ENCODE results near the gene CCDC192. TPM values are rescaled to one million over a fixed set of nuclear protein-coding genes. Genes with fewer than 3 reads are reported as not detected.

CCDC192 gene
- total RNA-seq, 2 donors from 2014 or later: not detected

- peak in 1 of 2 donors; percentile 43 for ATAC-seq
Measured at GRCh38 chr5:127899214-127899610, 196.0 kb downstream of the CCDC192 start.

GRCh38 chr5:127906562-127907204 lies 203.5 kb downstream of the CCDC192 start:
- no peak overlapping the region for H3K27ac Mint-ChIP-seq
- ATAC-seq (no peak), DNase-seq (ENCODE audit: low spot score in 2 of 2) (no peak)
- H3K9me3 Mint-ChIP-seq: no peaks in the 10 kb centered on the region
- H3K36me3 Mint-ChIP-seq: no peaks in the 10 kb centered on the region

More at GRCh38 chr5:127899214-127899610, 196.0 kb downstream of the CCDC192 start:
- Mint-ChIP-seq H3K9me3 (no peaks in the 10 kb centered on the region), H3K27ac (no peak overlapping the region), H3K36me3 (no peaks in the 10 kb centered on the region)
- no peak for DNase-seq (ENCODE audit: low spot score in 2 of 2)

DNA sequence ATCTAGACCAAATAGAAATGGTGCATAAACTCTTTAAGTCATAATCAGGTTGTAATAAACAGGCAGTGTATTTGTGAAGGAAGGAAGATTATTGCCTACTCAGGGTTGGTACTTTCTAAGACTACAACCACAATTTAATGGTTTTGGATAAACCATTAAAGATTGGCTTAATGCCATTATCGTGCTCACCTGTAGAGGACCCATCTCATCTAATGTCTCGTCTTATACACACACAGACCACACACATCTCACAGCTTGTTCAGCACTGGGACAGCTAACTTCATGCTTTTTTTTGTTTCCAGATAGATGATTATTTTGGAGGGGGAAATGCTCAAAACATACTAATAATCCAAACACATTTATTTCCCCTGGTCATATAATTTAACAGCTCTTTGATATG lies 204.7 kb downstream of the CCDC192 start:
- Mint-ChIP-seq H3K27ac (no peak overlapping the region), H3K36me3 (no peaks in the 10 kb centered on the region), H3K9me3 (no peaks in the 10 kb centered on the region)
- DNase-seq (ENCODE audit: low spot score in 2 of 2): no peak
- ATAC-seq: no peak

- ATAC-seq (peak; percentile 49 to 75), DNase-seq (ENCODE audit: low spot score in 2 of 2) (no peak)
- H3K27ac Mint-ChIP-seq: no peak overlapping the region
Measured at GRCh38 chr5:127909066-127909465, 205.9 kb downstream of the CCDC192 start.

DNA sequence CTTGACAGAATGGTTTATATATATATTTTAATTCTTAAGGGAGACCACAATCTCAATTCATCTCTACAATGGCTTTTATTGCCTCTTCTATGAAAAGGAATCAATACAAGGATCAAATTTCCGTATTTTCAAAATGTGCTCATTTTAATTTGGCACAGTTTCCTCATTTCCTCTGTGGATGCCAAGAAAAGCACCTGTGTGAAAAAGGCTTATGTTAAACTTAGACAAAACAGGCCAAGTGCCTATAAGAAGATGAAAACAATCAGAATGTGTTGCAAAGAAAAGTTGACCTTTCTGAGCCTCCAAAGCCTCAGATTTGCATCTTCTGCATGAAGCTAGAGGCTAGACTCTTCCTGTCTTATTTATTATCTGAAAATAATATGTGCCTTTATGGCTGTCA lies 206.6 kb downstream of the CCDC192 start:
- H3K27ac Mint-ChIP-seq: no peak overlapping the region
- ATAC-seq: no peak
- DNase-seq (ENCODE audit: low spot score in 2 of 2): no peak
- no peaks in the 10 kb centered on the region for H3K9me3 Mint-ChIP-seq
- no peaks in the 10 kb centered on the region for H3K36me3 Mint-ChIP-seq

More at GRCh38 chr5:127909066-127909465, 205.9 kb downstream of the CCDC192 start:
- Mint-ChIP-seq H3K36me3 (no peaks in the 10 kb centered on the region), H3K9me3 (no peaks in the 10 kb centered on the region)

GRCh38 chr5:127910307-127910956 lies 207.2 kb downstream of the CCDC192 start:
- Mint-ChIP-seq H3K27ac (no peak overlapping the region), H3K9me3 (no peaks in the 10 kb centered on the region), H3K36me3 (no peaks in the 10 kb centered on the region)
- no peak for DNase-seq (ENCODE audit: low spot score in 2 of 2)
- no peak for ATAC-seq

- Mint-ChIP-seq H3K9me3 (no peaks in the 10 kb centered on the region), H3K27ac (no peak overlapping the region), H3K36me3 (no peaks in the 10 kb centered on the region)
- ATAC-seq (no peak), DNase-seq (ENCODE audit: low spot score in 2 of 2) (no peak)
Measured at GRCh38 chr5:127911619-127912018, 208.4 kb downstream of the CCDC192 start.

DNA sequence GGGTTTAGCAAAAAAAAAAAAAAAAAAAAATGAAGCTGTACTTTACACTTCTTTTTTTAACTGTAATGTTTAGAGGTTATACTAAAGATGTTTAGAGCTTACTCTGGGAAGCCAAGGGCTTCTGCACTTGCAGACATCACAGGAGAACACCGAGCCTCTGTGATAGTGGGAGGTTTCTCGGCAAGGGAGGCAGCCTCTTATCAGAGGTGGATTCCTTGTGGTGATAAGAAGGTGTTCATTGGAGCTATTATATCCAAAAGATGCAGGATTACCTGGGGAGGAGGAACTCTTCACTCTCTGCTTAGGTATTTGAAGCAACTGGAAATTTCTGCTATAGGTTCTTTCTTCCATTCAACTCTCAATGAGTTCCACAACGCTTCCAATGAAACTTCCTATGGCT lies 209.2 kb downstream of the CCDC192 start:
- no peak overlapping the region for H3K27ac Mint-ChIP-seq
- no peaks in the 10 kb centered on the region for H3K9me3 Mint-ChIP-seq
- no peak for ATAC-seq
- H3K36me3 Mint-ChIP-seq: no peaks in the 10 kb centered on the region
- no peak for DNase-seq (ENCODE audit: low spot score in 2 of 2)

- Mint-ChIP-seq H3K36me3 (no peaks in the 10 kb centered on the region), H3K27ac (peak overlapping the region; percentile 15 to 38), H3K9me3 (no peaks in the 10 kb centered on the region)
- no peak for DNase-seq (ENCODE audit: low spot score in 2 of 2)
- no peak for ATAC-seq
Measured at GRCh38 chr5:127916885-127917573, 213.8 kb downstream of the CCDC192 start.

DNA sequence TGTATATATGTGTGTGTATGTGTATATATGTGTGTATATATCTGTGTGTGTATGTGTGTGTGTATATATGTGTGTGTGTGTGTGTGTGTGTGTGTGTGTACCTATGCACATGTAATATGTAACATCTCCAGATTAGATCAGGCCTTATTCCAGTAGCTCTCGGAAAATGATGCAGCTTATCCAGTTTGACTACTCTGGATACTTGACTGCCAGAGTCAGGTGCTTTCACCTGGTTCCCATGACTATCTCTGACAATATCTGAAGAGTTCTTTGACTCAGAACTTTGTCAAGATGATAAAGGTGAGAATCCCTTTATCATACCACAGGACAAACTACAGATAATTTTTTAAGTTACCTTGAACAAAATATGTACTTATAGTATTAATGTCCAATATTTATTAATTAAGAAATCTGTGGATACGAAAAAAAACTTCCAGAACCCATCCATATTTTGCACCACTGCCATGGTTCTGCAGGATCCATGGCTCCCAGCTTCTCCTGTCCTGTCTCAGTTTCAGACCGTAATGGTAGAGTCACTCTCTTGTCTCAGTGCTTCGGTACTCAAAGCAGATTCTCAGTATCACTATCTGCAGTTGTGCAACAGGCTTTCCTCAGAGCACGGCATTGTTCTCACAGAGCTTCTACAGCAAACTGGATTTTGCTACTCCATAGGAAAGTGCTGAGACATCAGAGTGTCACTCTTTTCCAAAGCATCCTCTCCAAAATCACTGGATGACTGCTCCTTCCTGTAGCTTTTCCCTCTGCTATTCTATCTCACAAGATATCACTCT lies 216.0 kb downstream of the CCDC192 start:
- Mint-ChIP-seq H3K36me3 (no peaks in the 10 kb centered on the region), H3K9me3 (no peaks in the 10 kb centered on the region), H3K27ac (no peak overlapping the region)
- DNase-seq (ENCODE audit: low spot score in 2 of 2) (no peak), ATAC-seq (no peak)

DNA sequence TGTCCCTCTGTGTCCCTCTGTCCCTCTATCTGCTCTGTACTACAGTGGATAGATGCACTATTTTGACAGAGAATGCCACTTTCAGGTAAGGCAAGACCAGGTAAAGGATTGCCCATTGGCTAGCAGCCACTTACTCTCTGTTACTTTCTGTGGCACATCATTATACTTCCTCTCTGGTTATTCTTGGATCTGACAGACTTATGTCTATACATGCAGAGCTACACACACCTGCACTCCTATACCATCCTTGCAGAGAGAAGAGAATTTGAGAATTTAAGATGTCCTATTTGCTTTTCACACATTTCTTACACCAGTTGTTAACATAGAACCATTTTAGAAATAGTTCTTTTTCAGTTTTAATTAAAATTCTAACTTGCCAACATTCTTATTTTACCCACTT lies 216.6 kb downstream of the CCDC192 start:
- DNase-seq (ENCODE audit: low spot score in 2 of 2) (no peak), ATAC-seq (no peak)
- H3K36me3 Mint-ChIP-seq: no peaks in the 10 kb centered on the region
- H3K27ac Mint-ChIP-seq: no peak overlapping the region
- no peaks in the 10 kb centered on the region for H3K9me3 Mint-ChIP-seq

GRCh38 chr5:127920936-127921335 lies 217.7 kb downstream of the CCDC192 start:
- DNase-seq (ENCODE audit: low spot score in 2 of 2) (no peak), ATAC-seq (no peak)
- Mint-ChIP-seq H3K36me3 (no peaks in the 10 kb centered on the region), H3K9me3 (no peaks in the 10 kb centered on the region), H3K27ac (peak overlapping the region in 1 of 2 donors; percentile 27)

- H3K27ac Mint-ChIP-seq: no peak overlapping the region
- ATAC-seq: no peak
Measured at GRCh38 chr5:127922603-127923002, 219.4 kb downstream of the CCDC192 start.

DNA sequence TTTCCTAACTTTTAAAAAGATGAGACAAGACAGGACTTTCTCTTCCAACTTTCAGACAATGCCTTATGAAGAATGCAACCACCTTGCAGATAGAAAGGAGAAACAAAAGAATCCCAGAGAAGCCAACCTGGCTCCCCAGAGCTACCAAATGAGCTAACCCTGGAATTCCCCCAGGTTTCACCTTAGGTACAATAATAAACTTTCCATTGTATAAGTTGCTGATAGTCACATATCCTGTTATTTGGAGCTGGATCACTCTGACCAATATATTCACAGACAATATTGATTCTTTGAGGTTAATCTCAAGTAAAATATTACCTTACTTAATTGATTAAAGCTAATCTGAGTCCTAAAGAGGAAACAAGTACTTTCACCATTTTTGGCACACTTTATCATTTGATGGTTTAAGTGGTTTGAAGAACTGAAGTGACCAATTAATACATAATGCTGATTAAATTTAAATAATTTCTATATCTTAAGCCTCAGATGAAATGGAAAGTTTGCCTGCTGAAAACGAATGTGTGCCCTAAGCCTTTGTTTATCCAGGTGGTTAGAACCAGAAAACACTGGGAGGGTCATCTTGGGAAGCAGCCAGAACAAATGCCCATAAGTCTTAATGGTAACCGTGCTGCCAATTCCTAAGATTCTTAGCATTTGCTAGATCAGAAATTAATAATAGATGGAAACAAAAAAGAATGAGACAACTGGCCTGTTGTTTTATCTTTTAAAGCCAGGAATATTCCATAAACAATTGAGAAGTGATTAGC lies 220.8 kb downstream of the CCDC192 start:
- Mint-ChIP-seq H3K36me3 (no peaks in the 10 kb centered on the region), H3K27ac (no peak overlapping the region), H3K9me3 (no peaks in the 10 kb centered on the region)
- ATAC-seq (no peak), DNase-seq (ENCODE audit: low spot score in 2 of 2) (no peak)

More at GRCh38 chr5:127922603-127923002, 219.4 kb downstream of the CCDC192 start:
- DNase-seq (ENCODE audit: low spot score in 2 of 2): no peak
- Mint-ChIP-seq H3K9me3 (no peaks in the 10 kb centered on the region), H3K36me3 (no peaks in the 10 kb centered on the region)

DNA sequence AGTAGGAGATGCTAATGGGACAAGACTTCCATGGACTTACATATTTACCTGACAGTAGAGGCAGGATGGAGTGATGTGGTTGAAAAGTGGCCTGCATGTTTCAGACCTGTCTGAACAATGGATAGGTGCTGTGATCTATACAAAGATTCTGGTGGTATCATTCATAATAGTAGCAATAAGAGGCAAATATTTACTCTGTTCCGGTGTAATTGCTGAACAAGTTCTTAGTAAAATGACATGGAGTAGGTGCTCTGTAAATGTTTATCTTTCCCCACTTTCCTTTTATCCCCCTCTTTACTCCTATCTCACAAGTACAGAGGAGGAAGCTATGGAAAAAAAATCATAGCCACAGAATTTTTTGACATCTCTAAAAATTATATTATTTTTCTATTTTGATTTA lies 221.4 kb downstream of the CCDC192 start:
- H3K36me3 Mint-ChIP-seq: no peaks in the 10 kb centered on the region
- DNase-seq (ENCODE audit: low spot score in 2 of 2): no peak
- H3K27ac Mint-ChIP-seq: no peak overlapping the region
- no peaks in the 10 kb centered on the region for H3K9me3 Mint-ChIP-seq
- ATAC-seq: no peak

- DNase-seq (ENCODE audit: low spot score in 2 of 2) (no peak), ATAC-seq (no peak)
- H3K27ac Mint-ChIP-seq: no peak overlapping the region
- no peaks in the 10 kb centered on the region for H3K9me3 Mint-ChIP-seq
- no peaks in the 10 kb centered on the region for H3K36me3 Mint-ChIP-seq
Measured at GRCh38 chr5:127925916-127926315, 222.7 kb downstream of the CCDC192 start.

Data from activated naive CD4-positive, alpha-beta T cell treated with anti-CD3 and anti-CD28 coated beads, Interleukin-2, amount 50 U/mL, for 72 hours (primary cell).